K562 (cell line): ENCODE results near the gene TAL1. TPM values are rescaled to one million over a fixed set of nuclear protein-coding genes. Genes with fewer than 3 reads are reported as not detected.

Experiments used
- HNRNPL ChIP-seq: fragments of 200-400 bp; formaldehyde crosslinking; IDR thresholded peaks from 2 replicates; pipeline ENCODE4 v1.6.1; 2017; ENCODE audit warnings: low read depth, mild to moderate bottlenecking, low read length
- RBM22 ChIP-seq: fragments of 200-400 bp; formaldehyde crosslinking; IDR thresholded peaks from 2 replicates; pipeline ENCODE4 v1.6.1; 2018; ENCODE audit warnings: low read length, low read depth; ENCODE audit not compliant: poor library complexity, severe bottlenecking
- polyA plus RNA-seq, 8 experiments: library from polyadenylated mRNA; depleted of rRNA in 4 of 8; stranded (reverse) in 5 of 8; unstranded in 3 of 8; fragments of >200 nt; fragmentation: Nextera tagmentation in 2 of 8; fragmentation: Illumina TruSeq in 1 of 8; extraction: Ambion mirVana in 2 of 8; extraction: Trizol in 1 of 8; gene quantifications; 2 replicates each; pipeline versions ENCODE4 v1.2.1 to v1.2.3, GENCODE V29; 2011 to 2014; ENCODE audit warnings: inconsistent platforms in 1 of 8, missing spikeins in 1 of 8
- total RNA-seq, 7 experiments: library from RNA; depleted of rRNA in 6 of 7; stranded (reverse); fragments of >200 nt in 6 of 7; fragmentation: Illumina TruSeq in 2 of 7; extraction: Trizol in 2 of 7; gene quantifications; 2 replicates each; pipeline versions ENCODE4 v1.2.1 to v1.2.3, GENCODE V29; 2011 to 2021; ENCODE audit warnings: low replicate concordance in 1 of 7
- TF ChIP-seq, protein P1 (sequence below): sonication (generic); formaldehyde crosslinking; IDR thresholded peaks from 2 replicates; pipeline ENCODE4 v1.8.0; 2023; ENCODE audit warnings: mild to moderate bottlenecking, missing genetic modification reagents
- TF ChIP-seq, protein P2 (sequence below): sonication (generic); formaldehyde crosslinking; IDR thresholded peaks from 2 replicates; pipeline ENCODE4 v1.8.1; 2023; ENCODE audit warnings: mild to moderate bottlenecking, missing genetic modification reagents

TAL1 gene
- total and polyA plus RNA-seq, 9 of the 15 experiments (the other 6 are each of a cell fraction or from before 2014, with no cell fraction given), result 18.5 to 106 (median 59.7) TPM

DNA sequence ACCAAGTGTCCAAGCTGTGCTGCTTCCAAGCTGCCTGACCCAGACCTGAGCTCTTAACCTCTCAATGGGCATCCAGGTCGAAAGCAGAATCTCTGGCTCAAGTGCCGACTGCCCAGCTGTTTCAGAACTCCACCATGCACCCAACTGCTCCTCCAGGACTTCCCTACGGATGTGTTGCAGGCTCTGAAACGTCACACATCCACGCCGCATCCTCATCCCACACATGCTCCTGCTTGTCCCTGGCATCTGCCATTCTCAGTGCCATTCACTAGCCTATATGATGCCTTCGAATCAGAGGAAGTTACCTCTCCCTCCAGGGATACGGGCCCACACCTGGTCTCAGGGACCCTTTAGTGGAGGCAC lies 53.4 kb downstream of the TAL1 start (continued):
- TF ChIP-seq, protein P1, sequence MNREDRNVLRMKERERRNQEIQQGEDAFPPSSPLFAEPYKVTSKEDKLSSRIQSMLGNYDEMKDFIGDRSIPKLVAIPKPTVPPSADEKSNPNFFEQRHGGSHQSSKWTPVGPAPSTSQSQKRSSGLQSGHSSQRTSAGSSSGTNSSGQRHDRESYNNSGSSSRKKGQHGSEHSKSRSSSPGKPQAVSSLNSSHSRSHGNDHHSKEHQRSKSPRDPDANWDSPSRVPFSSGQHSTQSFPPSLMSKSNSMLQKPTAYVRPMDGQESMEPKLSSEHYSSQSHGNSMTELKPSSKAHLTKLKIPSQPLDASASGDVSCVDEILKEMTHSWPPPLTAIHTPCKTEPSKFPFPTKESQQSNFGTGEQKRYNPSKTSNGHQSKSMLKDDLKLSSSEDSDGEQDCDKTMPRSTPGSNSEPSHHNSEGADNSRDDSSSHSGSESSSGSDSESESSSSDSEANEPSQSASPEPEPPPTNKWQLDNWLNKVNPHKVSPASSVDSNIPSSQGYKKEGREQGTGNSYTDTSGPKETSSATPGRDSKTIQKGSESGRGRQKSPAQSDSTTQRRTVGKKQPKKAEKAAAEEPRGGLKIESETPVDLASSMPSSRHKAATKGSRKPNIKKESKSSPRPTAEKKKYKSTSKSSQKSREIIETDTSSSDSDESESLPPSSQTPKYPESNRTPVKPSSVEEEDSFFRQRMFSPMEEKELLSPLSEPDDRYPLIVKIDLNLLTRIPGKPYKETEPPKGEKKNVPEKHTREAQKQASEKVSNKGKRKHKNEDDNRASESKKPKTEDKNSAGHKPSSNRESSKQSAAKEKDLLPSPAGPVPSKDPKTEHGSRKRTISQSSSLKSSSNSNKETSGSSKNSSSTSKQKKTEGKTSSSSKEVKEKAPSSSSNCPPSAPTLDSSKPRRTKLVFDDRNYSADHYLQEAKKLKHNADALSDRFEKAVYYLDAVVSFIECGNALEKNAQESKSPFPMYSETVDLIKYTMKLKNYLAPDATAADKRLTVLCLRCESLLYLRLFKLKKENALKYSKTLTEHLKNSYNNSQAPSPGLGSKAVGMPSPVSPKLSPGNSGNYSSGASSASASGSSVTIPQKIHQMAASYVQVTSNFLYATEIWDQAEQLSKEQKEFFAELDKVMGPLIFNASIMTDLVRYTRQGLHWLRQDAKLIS (CRISPR knock-in tag), result 0 out of 2 replicates have a peak, but pooled peaks have one; percentile 8
- TF ChIP-seq HNRNPL, result no peak
- TF ChIP-seq, protein P2, sequence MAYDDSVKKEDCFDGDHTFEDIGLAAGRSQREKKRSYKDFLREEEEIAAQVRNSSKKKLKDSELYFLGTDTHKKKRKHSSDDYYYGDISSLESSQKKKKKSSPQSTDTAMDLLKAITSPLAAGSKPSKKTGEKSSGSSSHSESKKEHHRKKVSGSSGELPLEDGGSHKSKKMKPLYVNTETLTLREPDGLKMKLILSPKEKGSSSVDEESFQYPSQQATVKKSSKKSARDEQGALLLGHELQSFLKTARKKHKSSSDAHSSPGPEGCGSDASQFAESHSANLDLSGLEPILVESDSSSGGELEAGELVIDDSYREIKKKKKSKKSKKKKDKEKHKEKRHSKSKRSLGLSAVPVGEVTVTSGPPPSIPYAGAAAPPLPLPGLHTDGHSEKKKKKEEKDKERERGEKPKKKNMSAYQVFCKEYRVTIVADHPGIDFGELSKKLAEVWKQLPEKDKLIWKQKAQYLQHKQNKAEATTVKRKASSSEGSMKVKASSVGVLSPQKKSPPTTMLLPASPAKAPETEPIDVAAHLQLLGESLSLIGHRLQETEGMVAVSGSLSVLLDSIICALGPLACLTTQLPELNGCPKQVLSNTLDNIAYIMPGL, result 0 out of 2 replicates have a peak, but pooled peaks have one; percentile 33
- TF ChIP-seq RBM22, result no peak
